GM21619 (cell line): ENCODE measurements around the gene SARDH.
"Not testable (repeated sequence)": the region's sequence is repeated elsewhere in the genome, so short reads cannot be mapped to it uniquely, and the experiment has no call there.

ENCODE experiments used
- ATAC-seq: cut with Tn5 transposase; IDR thresholded peaks from one replicate; pipeline ENCODE4 v1.9.1; 2021; ENCODE audit not compliant: unreplicated experiment

Gene SARDH

GRCh38 chr9:133761641-133762248 lies 23.6 kb upstream of the SARDH start:
- ATAC-seq = no peak

- ATAC-seq = no peak
Measured at GRCh38 chr9:133760713-133761290, 22.6 kb upstream of the SARDH start.

- no peak for ATAC-seq
Measured at GRCh38 chr9:133759946-133760345, 21.8 kb upstream of the SARDH start.

DNA sequence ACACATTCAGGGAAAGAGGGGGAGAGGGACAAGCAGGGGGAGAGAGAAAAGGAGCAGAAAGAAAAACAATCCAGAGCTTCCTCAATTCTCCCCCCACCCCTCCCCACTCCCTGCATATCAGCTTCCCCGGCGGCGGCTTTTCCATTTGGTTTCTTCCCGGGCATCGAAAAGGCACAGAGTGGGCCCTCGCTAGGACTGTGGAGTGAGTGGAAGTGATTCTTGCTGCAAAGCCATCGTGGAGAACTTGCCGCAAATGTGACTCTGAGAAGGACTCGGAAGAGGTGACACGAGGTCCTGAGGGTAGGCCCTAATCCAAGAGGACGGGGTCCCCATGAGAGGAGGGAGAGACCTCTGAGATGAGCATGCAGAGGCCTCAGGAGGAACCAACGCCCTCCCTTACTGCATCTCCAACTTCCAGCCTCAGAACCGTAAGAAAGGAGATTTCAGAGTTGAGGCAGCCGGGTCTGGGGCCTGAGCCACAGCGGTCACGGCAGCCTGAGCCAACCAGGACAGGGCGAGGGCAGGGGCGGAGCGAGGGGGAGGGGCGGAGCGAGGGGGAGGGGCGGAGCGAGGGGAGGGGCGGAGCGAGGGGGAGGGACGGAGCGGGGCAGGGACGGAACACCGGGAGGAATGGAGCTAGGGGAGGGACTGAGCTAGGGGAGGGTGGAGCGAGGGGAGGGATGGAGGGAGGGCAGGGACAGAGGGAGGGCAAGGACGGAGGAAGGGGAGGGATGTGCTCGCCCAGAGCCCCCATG lies 21.2 kb upstream of the SARDH start:
- no peak for ATAC-seq

- no peak for ATAC-seq
Measured at GRCh38 chr9:133758228-133758627, 20.1 kb upstream of the SARDH start.

DNA sequence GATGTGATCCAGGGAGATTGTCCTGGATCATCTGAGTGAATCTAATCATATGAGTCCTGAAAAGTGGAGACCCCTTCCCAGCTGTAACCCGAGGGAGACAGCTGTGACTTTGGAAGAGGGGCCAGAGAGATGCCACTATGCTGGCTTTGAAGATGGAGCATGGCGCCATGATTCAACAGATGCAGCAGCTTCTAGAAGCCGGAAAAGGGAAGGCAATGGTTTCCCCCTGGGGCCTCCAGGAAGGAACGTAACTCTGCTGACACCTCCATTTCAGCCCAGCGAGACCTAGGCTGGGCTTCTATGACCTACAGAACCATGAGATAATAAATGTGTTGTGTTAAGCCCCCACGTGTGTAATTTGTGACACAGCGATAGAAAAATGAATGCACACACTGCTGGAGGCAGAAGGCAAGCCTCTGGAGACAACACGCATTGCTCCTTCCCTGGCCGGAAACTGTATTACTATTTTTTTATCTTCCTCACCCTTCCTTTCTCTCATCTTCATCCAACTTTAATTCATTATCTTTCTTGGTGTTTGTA lies 16.6 kb upstream of the SARDH start:
- no peak for ATAC-seq

DNA sequence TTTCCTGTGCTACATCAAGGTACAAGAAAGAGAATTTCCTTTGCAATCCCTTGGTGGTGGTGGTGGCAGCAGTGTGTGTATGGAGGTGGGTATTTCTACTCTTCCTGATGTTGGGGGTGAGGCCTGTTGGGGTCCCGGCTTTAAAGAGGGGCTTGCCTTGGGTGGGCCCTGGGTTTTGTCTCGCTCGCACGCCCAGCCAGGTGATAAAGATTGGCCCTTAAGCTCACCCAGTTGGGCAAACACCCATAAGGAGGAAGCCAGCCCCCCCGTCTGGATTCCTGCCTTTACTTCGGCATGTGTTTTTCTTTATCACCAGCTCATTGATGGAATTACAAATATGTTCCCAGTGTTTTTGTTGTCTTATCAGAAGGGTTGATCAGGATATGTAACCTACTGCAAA lies 16.0 kb upstream of the SARDH start:
- ATAC-seq = no peak

DNA sequence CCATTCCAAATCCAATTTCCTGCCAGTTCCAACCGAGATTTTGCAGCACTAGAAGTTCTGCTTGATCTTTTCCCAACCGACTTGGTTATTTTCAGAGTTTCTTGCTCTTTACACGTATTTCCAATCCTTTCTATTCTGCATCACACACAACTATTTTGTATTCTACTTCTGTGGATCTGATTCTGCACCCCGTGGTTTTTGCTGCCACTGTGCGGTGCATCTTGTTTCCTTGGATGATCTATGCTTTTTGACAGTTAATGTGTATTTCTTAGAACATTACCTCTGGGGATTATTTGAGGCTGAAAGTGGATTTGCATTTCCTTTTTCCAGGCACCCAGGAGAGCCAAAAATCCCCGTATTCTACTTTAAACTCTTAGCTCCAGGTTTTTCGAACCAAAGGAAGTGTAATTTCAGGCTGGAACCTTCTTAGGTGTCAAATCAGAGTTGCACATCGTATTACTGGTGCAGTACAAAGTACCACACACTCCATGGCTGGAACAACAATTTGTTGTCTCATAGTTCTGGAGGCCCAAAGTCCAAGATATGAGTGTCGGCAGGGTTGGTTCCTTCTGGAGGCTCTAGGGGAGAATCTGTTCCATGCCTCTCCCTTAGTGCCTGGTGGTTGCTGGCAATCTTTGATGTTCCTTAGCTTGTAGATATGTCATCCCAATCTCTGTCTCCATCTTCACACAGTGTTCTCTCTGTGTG lies 14.7 kb upstream of the SARDH start:
- no peak for ATAC-seq

DNA sequence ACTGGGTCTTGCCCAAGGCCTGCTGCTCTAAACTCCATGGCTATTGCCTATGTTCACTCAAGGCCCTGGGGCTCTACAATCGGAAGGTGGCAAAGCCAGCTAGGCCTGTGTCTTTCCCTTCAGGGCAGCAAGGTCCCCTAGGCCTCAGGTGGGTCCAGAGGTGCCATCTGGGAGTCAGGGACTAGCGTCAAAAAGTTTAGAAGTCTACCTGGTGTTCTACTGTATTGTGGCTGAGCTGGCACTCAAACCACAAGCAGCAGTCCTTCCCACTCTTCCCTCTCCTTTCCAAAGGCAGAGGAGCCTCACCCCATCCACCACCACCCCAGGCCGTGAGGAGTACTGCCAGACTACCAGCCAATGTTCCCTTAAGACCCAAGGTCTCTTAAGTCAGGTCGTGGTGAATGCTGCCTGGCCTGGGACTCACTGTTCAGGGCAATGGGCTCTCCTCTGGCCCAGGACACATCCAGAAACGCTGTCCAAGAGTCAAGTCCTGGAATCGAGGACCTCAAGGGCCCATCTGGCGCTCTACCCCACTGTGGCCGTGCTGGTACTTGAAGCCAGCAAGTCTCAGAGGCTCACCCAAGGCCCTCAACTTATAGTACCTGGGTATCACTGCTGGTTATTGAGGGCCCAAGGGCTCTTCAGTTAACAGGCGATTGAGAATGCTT lies 13.0 kb upstream of the SARDH start:
- no peak for ATAC-seq

GRCh38 chr9:133747309-133747708 lies 9.2 kb upstream of the SARDH start:
- no peak for ATAC-seq

- not testable (repeated sequence) for ATAC-seq
Measured at GRCh38 chr9:133744528-133744927, 6.4 kb upstream of the SARDH start.

- peak; percentile 66 for ATAC-seq
Measured at GRCh38 chr9:133742849-133743444, 4.8 kb upstream of the SARDH start.

GRCh38 chr9:133742251-133742650 lies 4.1 kb upstream of the SARDH start:
- ATAC-seq = no peak

DNA sequence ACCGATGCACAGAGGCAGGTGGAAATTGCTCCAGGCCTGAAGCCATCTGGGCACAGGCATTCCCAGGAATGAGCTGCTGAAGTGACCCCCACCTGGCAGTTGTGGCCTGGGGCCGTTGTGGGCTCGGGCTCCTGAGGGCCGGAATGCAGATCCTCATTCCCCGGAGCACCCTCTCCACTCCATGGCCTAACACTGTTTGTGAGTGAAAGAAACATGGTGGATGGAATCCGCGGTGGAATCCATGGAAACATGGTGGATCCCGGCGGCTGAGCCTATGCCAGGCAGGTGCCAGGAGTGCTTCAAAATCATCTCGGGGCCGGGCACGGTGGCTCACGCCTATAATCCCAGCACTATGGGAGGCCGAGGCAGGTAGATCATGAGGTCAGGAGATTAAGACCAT lies 3.6 kb upstream of the SARDH start:
- no peak for ATAC-seq

GRCh38 chr9:133740911-133741310 lies 2.8 kb upstream of the SARDH start:
- no peak for ATAC-seq

GRCh38 chr9:133739408-133740280 lies 1.5 kb upstream of the SARDH start:
- ATAC-seq = no peak

DNA sequence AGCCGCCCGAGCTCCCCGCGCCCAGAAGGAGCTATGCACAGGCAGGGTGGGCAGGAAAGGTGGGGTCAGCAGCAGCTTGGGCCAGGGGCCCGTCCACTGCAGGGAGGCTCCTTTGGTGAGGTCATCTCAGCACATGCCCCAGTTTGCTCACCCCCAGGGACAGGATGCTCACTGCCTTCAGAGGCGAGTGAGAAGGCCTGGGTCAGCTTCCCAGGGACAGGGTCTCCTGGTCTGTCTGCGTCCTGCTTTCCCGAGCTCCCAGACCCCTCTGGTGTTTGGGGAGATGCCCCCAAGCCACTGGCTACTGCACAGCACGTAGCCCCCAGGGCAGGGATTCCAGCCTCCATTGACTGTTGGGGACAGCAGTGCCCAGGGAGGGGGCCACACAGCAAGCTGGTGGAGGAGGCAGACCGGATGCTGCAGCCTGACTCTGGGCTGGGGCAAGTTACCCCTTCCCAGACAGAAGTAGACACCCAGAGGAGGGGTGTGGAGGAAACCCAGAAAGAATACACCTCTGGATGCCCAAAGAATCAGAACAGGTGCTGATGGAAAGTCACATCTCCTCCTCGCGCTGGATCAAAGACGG lies 581 bp upstream of the SARDH start:
- ATAC-seq = no peak

GRCh38 chr9:133737071-133737773 lies 930 bp downstream of the SARDH start:
- ATAC-seq = no peak

- no peak for ATAC-seq
Measured at GRCh38 chr9:133735931-133736330, 2.2 kb downstream of the SARDH start.
